Measurements from ENCODE around the gene SPINK9.

Gene SPINK9

GRCh38 chr5:148368299-148368698 lies 32.9 kb downstream of the SPINK9 start:
- no peak for DNase-seq (ENCODE audit: low read depth in 2 of 2)

- DNase-seq (ENCODE audit: low read depth in 2 of 2): no peak
Observed at GRCh38 chr5:148372166-148372725, 36.9 kb downstream of the SPINK9 start.

GRCh38 chr5:148372893-148373292 lies 37.5 kb downstream of the SPINK9 start:
- no peak for DNase-seq (ENCODE audit: low read depth in 2 of 2)

GRCh38 chr5:148374690-148375360 lies 39.5 kb downstream of the SPINK9 start:
- no peak for DNase-seq (ENCODE audit: low read depth in 2 of 2)

- no peak for DNase-seq (ENCODE audit: low read depth in 2 of 2)
Observed at GRCh38 chr5:148376198-148376597, 40.8 kb downstream of the SPINK9 start.

GRCh38 chr5:148378670-148379069 lies 43.3 kb downstream of the SPINK9 start:
- DNase-seq (ENCODE audit: low read depth in 2 of 2): no peak

- DNase-seq (ENCODE audit: low read depth in 2 of 2): no peak
Observed at GRCh38 chr5:148379340-148379739, 44.0 kb downstream of the SPINK9 start.

GRCh38 chr5:148381906-148382305 lies 46.5 kb downstream of the SPINK9 start:
- no peak for DNase-seq (ENCODE audit: low read depth in 2 of 2)

- no peak for DNase-seq (ENCODE audit: low read depth in 2 of 2)
Observed at GRCh38 chr5:148382961-148383360, 47.6 kb downstream of the SPINK9 start.

- DNase-seq (ENCODE audit: low read depth in 2 of 2): peak; percentile 92 to 93
Observed at GRCh38 chr5:148383564-148384379, 48.4 kb downstream of the SPINK9 start, which contains the start of gene FBXO38. FBXO38 (plus strand) TSS chr5:148383958; CDS start chr5:148394777, 10,819 bp downstream.

- DNase-seq (ENCODE audit: low read depth in 2 of 2): peak in 1 of 2 donors; percentile 8
Observed at GRCh38 chr5:148384380-148384737, 49.0 kb downstream of the SPINK9 start.

- no peak for DNase-seq (ENCODE audit: low read depth in 2 of 2)
Observed at GRCh38 chr5:148385094-148385493, 49.7 kb downstream of the SPINK9 start.

- no peak for DNase-seq (ENCODE audit: low read depth in 2 of 2)
Observed at GRCh38 chr5:148386041-148386440, 50.7 kb downstream of the SPINK9 start.

GRCh38 chr5:148387325-148387724 lies 52.0 kb downstream of the SPINK9 start:
- no peak for DNase-seq (ENCODE audit: low read depth in 2 of 2)

GRCh38 chr5:148388696-148389095 lies 53.3 kb downstream of the SPINK9 start:
- DNase-seq (ENCODE audit: low read depth in 2 of 2): no peak

All from stimulated activated CD8-positive, alpha-beta memory T cell treated with anti-CD3 and anti-CD28 coated beads, Interleukin-15, amount 100 ng/mL, for 48 hours (primary cell).